ENCODE results near the gene CYP2U1.

Gene CYP2U1

GRCh38 chr4:107978716-107979451, 47.5 kb downstream of the CYP2U1 start:
- Histone ChIP-seq H3K27ac (no peak overlapping the region), H3K36me3 (replicated peaks) (no peaks in the 10 kb centered on the region), H3K4me3 (ENCODE audit: low read depth, low read length) (no peak overlapping the region), H3K27me3 (replicated peaks) (no peaks in the 10 kb centered on the region)
- TF ChIP-seq, protein P1, sequence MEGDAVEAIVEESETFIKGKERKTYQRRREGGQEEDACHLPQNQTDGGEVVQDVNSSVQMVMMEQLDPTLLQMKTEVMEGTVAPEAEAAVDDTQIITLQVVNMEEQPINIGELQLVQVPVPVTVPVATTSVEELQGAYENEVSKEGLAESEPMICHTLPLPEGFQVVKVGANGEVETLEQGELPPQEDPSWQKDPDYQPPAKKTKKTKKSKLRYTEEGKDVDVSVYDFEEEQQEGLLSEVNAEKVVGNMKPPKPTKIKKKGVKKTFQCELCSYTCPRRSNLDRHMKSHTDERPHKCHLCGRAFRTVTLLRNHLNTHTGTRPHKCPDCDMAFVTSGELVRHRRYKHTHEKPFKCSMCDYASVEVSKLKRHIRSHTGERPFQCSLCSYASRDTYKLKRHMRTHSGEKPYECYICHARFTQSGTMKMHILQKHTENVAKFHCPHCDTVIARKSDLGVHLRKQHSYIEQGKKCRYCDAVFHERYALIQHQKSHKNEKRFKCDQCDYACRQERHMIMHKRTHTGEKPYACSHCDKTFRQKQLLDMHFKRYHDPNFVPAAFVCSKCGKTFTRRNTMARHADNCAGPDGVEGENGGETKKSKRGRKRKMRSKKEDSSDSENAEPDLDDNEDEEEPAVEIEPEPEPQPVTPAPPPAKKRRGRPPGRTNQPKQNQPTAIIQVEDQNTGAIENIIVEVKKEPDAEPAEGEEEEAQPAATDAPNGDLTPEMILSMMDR (IDR thresholded peaks at IDR 0.05; ENCODE audit: low read depth, low read length, missing control alignments) = no peak
- DNase-seq = no peak
- in situ Hi-C loops (cut with HindIII; ENCODE audit: low pct_ligation_motif_present, low sequenced_read_pairs) = no loop called here

DNA sequence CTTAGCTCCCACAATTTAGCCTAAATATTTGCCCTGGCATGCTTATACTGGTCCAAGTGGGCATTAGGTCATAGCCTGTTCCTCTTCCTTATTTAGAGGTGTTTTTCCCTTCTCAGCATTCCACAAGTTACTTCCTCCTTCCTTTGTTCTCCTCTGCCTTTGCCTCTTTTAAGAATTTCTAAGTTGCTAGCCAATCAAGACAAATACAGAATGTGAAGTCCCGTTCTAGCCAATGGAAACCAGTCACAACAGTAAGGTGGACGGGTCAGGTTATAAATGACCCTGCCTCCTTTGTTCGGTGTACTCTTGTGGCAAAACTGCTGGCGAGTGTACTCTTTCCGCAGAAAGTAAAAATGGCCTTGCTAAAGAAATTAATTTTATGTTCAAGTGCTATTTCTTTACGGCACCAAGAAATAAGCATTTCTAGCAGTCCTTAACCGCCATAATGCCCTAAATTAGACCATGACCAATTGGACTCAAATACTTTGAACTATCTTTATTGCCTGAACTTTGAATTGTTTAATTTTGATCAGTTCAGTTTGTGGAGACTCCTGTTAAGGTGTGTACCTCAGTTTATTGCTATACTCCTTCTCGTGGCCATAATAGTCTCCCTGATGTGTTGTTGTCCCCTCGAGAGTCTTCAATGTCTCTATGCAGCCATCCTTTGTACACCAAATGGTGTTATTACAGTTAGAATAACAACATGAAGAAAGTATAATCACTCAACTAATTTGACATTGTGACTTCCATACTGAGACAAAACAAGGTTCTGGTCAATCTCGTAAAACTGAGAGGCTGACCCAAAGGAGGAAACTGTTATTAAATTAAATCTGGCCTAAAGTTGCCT, 56.8 kb downstream of the CYP2U1 start:
- Histone ChIP-seq H3K27ac (no peak overlapping the region), H3K27me3 (replicated peaks) (no peaks in the 10 kb centered on the region), H3K4me3 (ENCODE audit: low read depth, low read length) (no peak overlapping the region), H3K36me3 (replicated peaks) (no peaks in the 10 kb centered on the region)
- DNase-seq = no peak
- in situ Hi-C loops (cut with HindIII; ENCODE audit: low pct_ligation_motif_present, low sequenced_read_pairs) = no loop called here
- TF ChIP-seq, protein P1 (IDR thresholded peaks at IDR 0.05; ENCODE audit: low read depth, low read length, missing control alignments) = no peak

GRCh38 chr4:107988763-107989035, 57.4 kb downstream of the CYP2U1 start:
- DNase-seq = no peak
- no peaks in the 10 kb centered on the region for H3K36me3 ChIP-seq (replicated peaks)
- H3K27me3 ChIP-seq (replicated peaks) = no peaks in the 10 kb centered on the region
- TF ChIP-seq, protein P1 (IDR thresholded peaks at IDR 0.05; ENCODE audit: low read depth, low read length, missing control alignments) = no peak
- no peak overlapping the region for H3K4me3 ChIP-seq (ENCODE audit: low read depth, low read length)
- H3K27ac ChIP-seq = no peak overlapping the region
- in situ Hi-C loops (cut with HindIII; ENCODE audit: low pct_ligation_motif_present, low sequenced_read_pairs) = no loop called here

DNA sequence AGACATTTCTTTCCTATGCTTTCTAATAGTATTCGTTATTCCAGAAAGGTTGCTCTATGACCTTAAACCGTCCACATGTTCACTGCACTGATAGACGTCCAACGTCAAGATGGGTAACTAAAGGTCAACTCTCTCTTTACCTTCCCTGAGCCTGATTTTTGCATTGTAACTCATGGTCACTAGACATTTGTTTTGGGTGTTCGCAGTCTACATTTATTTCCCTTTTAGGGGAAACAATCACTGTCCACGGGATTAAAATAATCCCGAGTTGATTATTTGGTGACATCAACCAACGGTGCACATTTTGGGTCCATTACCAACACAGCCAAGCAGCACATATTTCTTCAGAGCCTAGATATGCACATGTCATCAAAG, 57.8 kb downstream of the CYP2U1 start:
- Histone ChIP-seq H3K36me3 (replicated peaks) (no peaks in the 10 kb centered on the region), H3K27me3 (replicated peaks) (no peaks in the 10 kb centered on the region), H3K4me3 (ENCODE audit: low read depth, low read length) (peak overlapping the region; percentile 84), H3K27ac (no peak overlapping the region)
- TF ChIP-seq, protein P1 (IDR thresholded peaks at IDR 0.05; ENCODE audit: low read depth, low read length, missing control alignments) = no peak
- in situ Hi-C loops (cut with HindIII; ENCODE audit: low pct_ligation_motif_present, low sequenced_read_pairs) = no loop called here
- no peak for DNase-seq

GRCh38 chr4:107989537-107990386, 58.4 kb downstream of the CYP2U1 start, which contains the start of gene HADH:
Gene HADH, plus strand, starts transcription at chr4:107989889. Its CDS starts 44 bp downstream, at chr4:107989933.
- in situ Hi-C loops (cut with HindIII; ENCODE audit: low pct_ligation_motif_present, low sequenced_read_pairs) = no loop called here
- TF ChIP-seq, protein P1 (IDR thresholded peaks at IDR 0.05; ENCODE audit: low read depth, low read length, missing control alignments) = no peak
- DNase-seq = peak; percentile 86
- Histone ChIP-seq H3K27ac (peak within 1 kb of the TSS; percentile 68), H3K36me3 (replicated peaks) (no peaks in the 10 kb centered on the region), H3K27me3 (replicated peaks) (no peaks in the 10 kb centered on the region), H3K4me3 (ENCODE audit: low read depth, low read length) (peak within 1 kb of the TSS; percentile 84)

Measured in brain microvascular endothelial cell (primary cell).